Keratinocyte (primary cell): ENCODE results near the gene AP3S1. TPM values are rescaled to one million over a fixed set of nuclear protein-coding genes. Genes with fewer than 3 reads are reported as not detected.

Experiments used
- DNase-seq: peaks from one replicate; pipeline ENCODE4 v3.0.0-alpha.2; 2011; ENCODE audit warnings: low read depth, missing footprints, low spot score
- FAIRE-seq: peaks from 2 replicates; lab custom pipeline; 2011; peaks lifted over from hg19 to GRCh38; lab: Jason Lieb, UNC
- H2AFZ ChIP-seq: 2 replicates; pipeline ENCODE4 v1.6.0; 2012; ENCODE audit warnings: low read length, control low read depth, inconsistent platforms; ENCODE audit not compliant: control insufficient read depth
- H3K27ac ChIP-seq: 2 replicates; pipeline ENCODE4 v1.5.1; 2011; ENCODE audit warnings: low read length; ENCODE audit not compliant: control insufficient read depth, insufficient read depth
- H3K27me3 ChIP-seq: 3 replicates; pipeline ENCODE4 v1.6.0; 2011; ENCODE audit warnings: low read length; ENCODE audit not compliant: control insufficient read depth, insufficient read depth; ENCODE audit errors: extremely low read depth
- H3K36me3 ChIP-seq, 2 experiments: 2 replicates in 1 of 2; 3 replicates in 1 of 2; pipeline ENCODE4 v1.5.1; 2011; ENCODE audit warnings: low read length in 2 of 2, mild to moderate bottlenecking in 1 of 2; ENCODE audit not compliant: control insufficient read depth in 2 of 2, insufficient read depth in 2 of 2; ENCODE audit errors: extremely low read depth in 1 of 2
- H3K4me1 ChIP-seq: 3 replicates; pipeline ENCODE4 v1.5.1; 2011; ENCODE audit warnings: low read length; ENCODE audit not compliant: control insufficient read depth, insufficient read depth; ENCODE audit errors: extremely low read depth
- H3K4me2 ChIP-seq: 3 replicates; pipeline ENCODE4 v1.6.0; 2011; ENCODE audit warnings: low read depth, low read length; ENCODE audit not compliant: control insufficient read depth, insufficient read depth; ENCODE audit errors: extremely low read depth
- H3K4me3 ChIP-seq, 3 experiments: fragments of 200-600 bp in 1 of 3; sonication (generic) in 1 of 3; 2 replicates in 2 of 3; 3 replicates in 1 of 3; pipeline ENCODE4 v1.5.1; 2011 to 2016; ENCODE audit warnings: low read length in 3 of 3, mild to moderate bottlenecking in 3 of 3, control low read depth in 2 of 3, inconsistent platforms in 1 of 3, low read depth in 1 of 3, mixed read lengths in 1 of 3, mixed run types in 1 of 3, moderate library complexity in 1 of 3; ENCODE audit not compliant: control insufficient read depth in 2 of 3, insufficient read depth in 2 of 3; ENCODE audit errors: extremely low read depth in 1 of 3
- H3K79me2 ChIP-seq: 2 replicates; pipeline ENCODE4 v1.6.0; 2012; ENCODE audit warnings: low read length; ENCODE audit not compliant: control insufficient read depth, insufficient read depth
- H3K9ac ChIP-seq: 3 replicates; pipeline ENCODE4 v1.6.0; 2011; ENCODE audit warnings: low read length; ENCODE audit not compliant: control insufficient read depth, insufficient read depth; ENCODE audit errors: extremely low read depth
- H3K9me1 ChIP-seq: 3 replicates; pipeline ENCODE4 v1.6.0; 2011; ENCODE audit warnings: low read length; ENCODE audit not compliant: control insufficient read depth, insufficient read depth; ENCODE audit errors: extremely low read depth
- H3K9me3 ChIP-seq: 2 replicates; pipeline ENCODE4 v1.5.1; 2012; ENCODE audit warnings: low read depth, low read length; ENCODE audit not compliant: control insufficient read depth
- H4K20me1 ChIP-seq: 3 replicates; pipeline ENCODE4 v1.6.0; 2011; ENCODE audit warnings: low read length; ENCODE audit not compliant: control insufficient read depth, insufficient read depth; ENCODE audit errors: extremely low read depth
- CTCF ChIP-seq, 3 experiments: IDR thresholded peaks in 1 of 3; conservative IDR thresholded peaks in 1 of 3; optimal IDR thresholded peaks in 1 of 3; 2 replicates in 2 of 3; 3 replicates in 1 of 3; pipeline versions ENCODE3 to v1.5.1; 2011; ENCODE audit warnings: low read length in 3 of 3, mild to moderate bottlenecking in 3 of 3, moderate library complexity in 2 of 3, control low read depth in 1 of 3, inconsistent platforms in 1 of 3; ENCODE audit not compliant: insufficient read depth in 2 of 3; ENCODE audit errors: extremely low read depth in 1 of 3
- EZH2 ChIP-seq: IDR thresholded peaks from one replicate; pipeline ENCODE4 v1.6.1; 2012; ENCODE audit warnings: inconsistent platforms, mild to moderate bottlenecking, low read length, moderate library complexity
- dilution Hi-C: fragments of 300-500 bp; cut with MboI; formaldehyde crosslinking; loops from one replicate; pipeline ENCODE4 v1.7.0; 2020; ENCODE audit warnings: low sequenced_read_pairs; ENCODE audit not compliant: extremely low pct_ligation_motif_present
- polyA minus RNA-seq, 3 experiments: library from RNA; depleted of rRNA, polyadenylated mRNA; stranded (reverse); fragments of >200 nt; gene quantifications; 1 replicate in 1 of 3; 2 replicates in 1 of 3; 3 replicates in 1 of 3; pipeline ENCODE4 v1.2.3, GENCODE V29; 2011
- polyA plus RNA-seq, 5 experiments: library from polyadenylated mRNA; depleted of rRNA in 3 of 5; stranded (reverse) in 3 of 5; stranded (forward) in 1 of 5; unstranded in 1 of 5; fragments of >200 nt; gene quantifications; 1 replicate in 1 of 5; 2 replicates in 3 of 5; 3 replicates in 1 of 5; pipeline versions ENCODE4 v1.2.1 to v1.2.3, GENCODE V29; 2011 to 2012; ENCODE audit warnings: missing spikeins in 2 of 5, low read depth in 1 of 5, low replicate concordance in 1 of 5

AP3S1 gene
- polyA plus RNA-seq = 72.4 to 153 TPM (median 77.4 TPM) in 3 replicates
- 89.2 TPM for polyA plus RNA-seq (2011; ENCODE audit: low read depth)
- 84.3 and 149 TPM in 2 replicates for polyA plus RNA-seq (2011; cell fraction: cytosol; rRNA removed)
- 18.0 and 37.1 TPM in 2 replicates for polyA plus RNA-seq (2011; cell fraction: nucleus; rRNA removed)
- polyA plus RNA-seq (2012; ENCODE audit: low replicate concordance) = 94.5 and 116 TPM in 2 replicates
- polyA minus RNA-seq = 4.3 to 58.3 TPM (median 15.1 TPM) in 3 replicates
- polyA minus RNA-seq (2011; cell fraction: cytosol; rRNA and poly(A)+ RNA removed) = 50.5 TPM
- polyA minus RNA-seq (2011; cell fraction: nucleus; rRNA and poly(A)+ RNA removed) = 16.0 and 25.1 TPM in 2 replicates

- Histone ChIP-seq H3K79me2 (peaks cover 86% of the 10 kb centered on the region), H2AFZ (peak within 1 kb of the TSS; percentile 99), H3K9ac (peak within 1 kb of the TSS; percentile 92), H3K9me1 (no peaks in the 10 kb centered on the region), H3K36me3 (no peaks in the 10 kb centered on the region), H3K27me3 (no peaks in the 10 kb centered on the region), H3K4me3 (peak within 1 kb of the TSS; percentile 77 to 98 (median 85)), H4K20me1 (no peaks in the 10 kb centered on the region), H3K4me1 (peaks cover 33% of the 10 kb centered on the region), H3K9me3 (no peaks in the 10 kb centered on the region), H3K27ac (peak within 1 kb of the TSS; percentile 96), H3K4me2 (peak within 1 kb of the TSS; percentile 93)
- peak; percentile 44 for DNase-seq
- no peak for TF ChIP-seq EZH2
- TF ChIP-seq CTCF (optimal IDR thresholded peaks at IDR 0.05 in 1 of 3, IDR thresholded peaks at IDR 0.05 in 1 of 3, conservative IDR thresholded peaks at IDR 0.05 in 1 of 3; ENCODE audit: extremely low read depth in 1 of 3, insufficient read depth in 2 of 3, low read length in 3 of 3) = no peak
- peak; percentile 46 for FAIRE-seq
- dilution Hi-C loops = no loop called here
These were observed at the start of gene AP3S1, which contains the start of gene ATG12 for GRCh38 chr5:115841382-115842088. AP3S1 (plus strand) TSS chr5:115841935; CDS start chr5:115842038, 103 bp downstream. ATG12 (minus strand) TSS chr5:115841565; CDS start chr5:115841552, 13 bp downstream.

GRCh38 chr5:115795700-115796099 lies 46.0 kb upstream of the AP3S1 start:
- Histone ChIP-seq H3K9me1 (no peaks in the 10 kb centered on the region), H4K20me1 (no peaks in the 10 kb centered on the region), H3K27ac (no peak overlapping the region), H3K27me3 (no peaks in the 10 kb centered on the region), H3K4me2 (no peak overlapping the region), H2AFZ (no peak overlapping the region), H3K36me3 (no peaks in the 10 kb centered on the region), H3K4me3 (no peak overlapping the region), H3K79me2 (no peaks in the 10 kb centered on the region), H3K9me3 (no peaks in the 10 kb centered on the region), H3K4me1 (no peaks in the 10 kb centered on the region), H3K9ac (no peak overlapping the region)
- TF ChIP-seq EZH2 (no peak), CTCF (optimal IDR thresholded peaks at IDR 0.05 in 1 of 3, IDR thresholded peaks at IDR 0.05 in 1 of 3, conservative IDR thresholded peaks at IDR 0.05 in 1 of 3; ENCODE audit: extremely low read depth in 1 of 3, insufficient read depth in 2 of 3, low read length in 3 of 3) (no peak)
- FAIRE-seq = no peak
- DNase-seq = no peak
- dilution Hi-C loops = no loop called here
